ENCODE results near the gene C16orf95.
"Not testable (repeated sequence)": the region's sequence is repeated elsewhere in the genome, so short reads cannot be mapped to it uniquely, and the experiment has no call there.

Gene C16orf95

DNA sequence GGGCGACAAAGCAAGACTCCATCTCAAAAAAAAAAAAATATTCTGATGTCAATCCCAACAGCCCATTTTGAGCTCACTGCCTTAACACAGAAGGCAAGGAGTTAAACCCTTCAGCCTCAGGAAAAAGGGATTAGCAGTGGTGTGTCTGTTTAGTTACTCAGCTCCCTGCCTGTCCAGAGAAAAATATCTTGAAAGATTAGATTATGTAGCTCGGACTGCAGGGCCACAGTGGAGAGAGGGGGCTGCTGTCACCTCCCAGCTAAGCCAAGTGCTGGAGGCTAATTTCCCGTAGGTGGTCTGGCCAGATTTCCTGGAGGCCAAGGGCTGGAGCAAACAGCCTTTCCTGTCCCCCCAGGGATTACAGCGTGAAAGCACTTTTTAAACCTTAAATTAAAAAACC, 50.3 kb downstream of the C16orf95 start:
- TF ChIP-seq ZNF274 (IDR thresholded peaks at IDR 0.05; ENCODE audit: low read depth, low read length) (no peak), YY1 (IDR thresholded peaks at IDR 0.05; ENCODE audit: insufficient read depth, insufficient read length) (no peak), SUZ12 (IDR thresholded peaks at IDR 0.05; ENCODE audit: extremely low read depth, insufficient read depth, insufficient read length) (no peak)
- DNase-seq (ENCODE audit: low read depth, low spot score): no peak
- Histone ChIP-seq H3K36me3 (ENCODE audit: insufficient read depth, insufficient read length, low read length) (no peaks in the 10 kb centered on the region), H3K9ac (ENCODE audit: insufficient read length, low read depth) (no peak overlapping the region), H3K27me3 (ENCODE audit: insufficient read depth, insufficient read length) (no peaks in the 10 kb centered on the region), H3K9me3 (ENCODE audit: insufficient read depth, low read length) (no peaks in the 10 kb centered on the region), H3K4me1 (ENCODE audit: insufficient read depth, insufficient read length) (peaks cover 14% of the 10 kb centered on the region), H3K4me3 (ENCODE audit: insufficient read length, low read depth) (no peak overlapping the region)

GRCh38 chr16:87265261-87265660, 51.9 kb downstream of the C16orf95 start:
- no peak for DNase-seq (ENCODE audit: low read depth, low spot score)
- H3K9ac ChIP-seq (ENCODE audit: insufficient read length, low read depth): no peak overlapping the region
- H3K27me3 ChIP-seq (ENCODE audit: insufficient read depth, insufficient read length): peaks cover 4% of the 10 kb centered on the region
- H3K4me1 ChIP-seq (ENCODE audit: insufficient read depth, insufficient read length): peaks cover 19% of the 10 kb centered on the region
- no peaks in the 10 kb centered on the region for H3K36me3 ChIP-seq (ENCODE audit: insufficient read depth, insufficient read length, low read length)
- peaks cover 12% of the 10 kb centered on the region; the same call in 1 of the 2 replicates for H3K9me3 ChIP-seq (ENCODE audit: insufficient read depth, low read length)
- TF ChIP-seq YY1 (IDR thresholded peaks at IDR 0.05; ENCODE audit: insufficient read depth, insufficient read length): no peak
- TF ChIP-seq ZNF274 (IDR thresholded peaks at IDR 0.05; ENCODE audit: low read depth, low read length): no peak
- no peak for TF ChIP-seq SUZ12 (IDR thresholded peaks at IDR 0.05; ENCODE audit: extremely low read depth, insufficient read depth, insufficient read length)
- H3K4me3 ChIP-seq (ENCODE audit: insufficient read length, low read depth): no peak overlapping the region

DNA sequence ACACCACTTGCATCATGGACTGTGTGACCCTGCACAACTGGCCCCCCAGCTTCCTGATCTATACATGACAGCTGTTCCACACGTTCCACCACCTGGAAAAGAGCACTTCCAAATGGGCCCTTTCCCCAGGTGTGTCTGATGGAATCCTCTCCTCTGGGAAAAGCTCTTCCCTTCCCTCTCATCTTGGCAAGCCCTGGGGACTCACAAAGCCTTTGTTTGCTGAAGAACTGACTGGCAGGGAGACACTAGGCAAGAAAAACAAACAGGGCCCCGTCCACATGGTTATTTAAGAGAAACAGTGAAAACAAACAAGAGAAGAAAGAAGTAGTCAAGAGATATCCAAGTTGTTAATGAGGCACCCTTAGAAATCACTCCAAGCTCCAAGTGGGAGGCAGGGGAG, 52.6 kb downstream of the C16orf95 start:
- H3K9ac ChIP-seq (ENCODE audit: insufficient read length, low read depth): no peak overlapping the region

GRCh38 chr16:87263418-87264052, 53.7 kb downstream of the C16orf95 start:
- no peak for DNase-seq (ENCODE audit: low read depth, low spot score)

More for the DNA sequence above, 52.6 kb downstream of the C16orf95 start:
- Histone ChIP-seq H3K27me3 (ENCODE audit: insufficient read depth, insufficient read length) (peaks cover 4% of the 10 kb centered on the region), H3K4me1 (ENCODE audit: insufficient read depth, insufficient read length) (peaks cover 19% of the 10 kb centered on the region), H3K36me3 (ENCODE audit: insufficient read depth, insufficient read length, low read length) (no peaks in the 10 kb centered on the region), H3K4me3 (ENCODE audit: insufficient read length, low read depth) (no peak overlapping the region), H3K9me3 (ENCODE audit: insufficient read depth, low read length) (peaks cover 14% of the 10 kb centered on the region; the same call in 1 of the 2 replicates)
- TF ChIP-seq ZNF274 (IDR thresholded peaks at IDR 0.05; ENCODE audit: low read depth, low read length) (no peak), YY1 (IDR thresholded peaks at IDR 0.05; ENCODE audit: insufficient read depth, insufficient read length) (no peak), SUZ12 (IDR thresholded peaks at IDR 0.05; ENCODE audit: extremely low read depth, insufficient read depth, insufficient read length) (no peak)
- DNase-seq (ENCODE audit: low read depth, low spot score): no peak

DNA sequence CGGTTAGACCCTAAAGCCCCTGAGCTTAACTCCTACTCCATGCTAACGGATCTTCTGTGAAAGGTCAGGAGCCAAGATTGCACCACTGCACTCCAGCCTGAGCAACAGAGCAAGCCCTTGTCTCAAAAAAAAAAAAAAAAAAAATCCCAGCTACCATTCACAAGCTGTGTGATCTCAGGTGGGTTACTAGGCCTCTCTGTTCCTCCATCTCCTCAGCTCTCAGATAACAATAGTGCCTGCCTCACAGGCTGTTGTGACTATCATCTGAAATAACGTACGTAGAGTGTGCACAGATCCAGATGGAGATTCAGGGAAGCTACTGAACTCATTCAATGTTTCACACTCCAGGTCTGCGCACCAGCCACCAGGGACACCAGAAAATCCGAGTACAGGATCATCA, 57.8 kb downstream of the C16orf95 start:
- Histone ChIP-seq H3K9me3 (ENCODE audit: insufficient read depth, low read length) (peaks cover 14% of the 10 kb centered on the region; the same call in 1 of the 2 replicates), H3K4me3 (ENCODE audit: insufficient read length, low read depth) (no peak overlapping the region), H3K4me1 (ENCODE audit: insufficient read depth, insufficient read length) (peaks cover 11% of the 10 kb centered on the region), H3K36me3 (ENCODE audit: insufficient read depth, insufficient read length, low read length) (no peaks in the 10 kb centered on the region), H3K9ac (ENCODE audit: insufficient read length, low read depth) (no peak overlapping the region), H3K27me3 (ENCODE audit: insufficient read depth, insufficient read length) (peaks cover 4% of the 10 kb centered on the region)
- no peak for DNase-seq (ENCODE audit: low read depth, low spot score)
- TF ChIP-seq ZNF274 (IDR thresholded peaks at IDR 0.05; ENCODE audit: low read depth, low read length): no peak
- TF ChIP-seq YY1 (IDR thresholded peaks at IDR 0.05; ENCODE audit: insufficient read depth, insufficient read length): no peak
- TF ChIP-seq SUZ12 (IDR thresholded peaks at IDR 0.05; ENCODE audit: extremely low read depth, insufficient read depth, insufficient read length): no peak

More at GRCh38 chr16:87263418-87264052, 53.7 kb downstream of the C16orf95 start:
- Histone ChIP-seq H3K36me3 (ENCODE audit: insufficient read depth, insufficient read length, low read length) (no peaks in the 10 kb centered on the region), H3K4me3 (ENCODE audit: insufficient read length, low read depth) (no peak overlapping the region), H3K9me3 (ENCODE audit: insufficient read depth, low read length) (peaks cover 14% of the 10 kb centered on the region; the same call in 1 of the 2 replicates), H3K9ac (ENCODE audit: insufficient read length, low read depth) (no peak overlapping the region), H3K4me1 (ENCODE audit: insufficient read depth, insufficient read length) (peaks cover 19% of the 10 kb centered on the region), H3K27me3 (ENCODE audit: insufficient read depth, insufficient read length) (peaks cover 4% of the 10 kb centered on the region)
- TF ChIP-seq ZNF274 (IDR thresholded peaks at IDR 0.05; ENCODE audit: low read depth, low read length) (no peak), SUZ12 (IDR thresholded peaks at IDR 0.05; ENCODE audit: extremely low read depth, insufficient read depth, insufficient read length) (no peak), YY1 (IDR thresholded peaks at IDR 0.05; ENCODE audit: insufficient read depth, insufficient read length) (no peak)

DNA sequence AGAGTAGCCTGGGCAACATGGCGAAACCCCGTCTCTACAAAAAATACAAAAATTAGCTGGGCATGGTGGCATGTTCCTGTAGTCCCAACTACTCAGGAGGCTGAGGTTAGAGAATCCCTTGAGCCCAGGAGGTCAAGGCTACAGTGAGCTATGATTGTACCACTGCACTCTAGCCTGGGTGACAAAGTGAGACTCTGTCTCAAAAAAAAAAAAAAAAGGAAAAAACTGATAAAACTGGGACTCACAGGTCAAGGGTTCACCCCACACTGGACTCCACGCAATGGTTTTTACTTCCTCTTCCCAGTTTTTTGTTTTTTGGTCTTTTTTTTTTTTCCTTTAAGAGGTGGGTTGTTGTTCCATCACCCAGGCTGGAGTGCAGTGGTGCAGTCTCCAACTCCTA, 58.5 kb downstream of the C16orf95 start:
- not testable (repeated sequence) for H3K4me3 ChIP-seq (ENCODE audit: insufficient read length, low read depth)

GRCh38 chr16:87255866-87256265, 61.3 kb downstream of the C16orf95 start:
- TF ChIP-seq SUZ12 (IDR thresholded peaks at IDR 0.05; ENCODE audit: extremely low read depth, insufficient read depth, insufficient read length) (no peak), ZNF274 (IDR thresholded peaks at IDR 0.05; ENCODE audit: low read depth, low read length) (no peak), YY1 (IDR thresholded peaks at IDR 0.05; ENCODE audit: insufficient read depth, insufficient read length) (no peak)
- Histone ChIP-seq H3K27me3 (ENCODE audit: insufficient read depth, insufficient read length) (no peaks in the 10 kb centered on the region), H3K36me3 (ENCODE audit: insufficient read depth, insufficient read length, low read length) (no peaks in the 10 kb centered on the region), H3K9me3 (ENCODE audit: insufficient read depth, low read length) (peaks cover 8% of the 10 kb centered on the region; the same call in 1 of the 2 replicates), H3K4me3 (ENCODE audit: insufficient read length, low read depth) (no peak overlapping the region), H3K9ac (ENCODE audit: insufficient read length, low read depth) (no peak overlapping the region), H3K4me1 (ENCODE audit: insufficient read depth, insufficient read length) (no peaks in the 10 kb centered on the region)
- DNase-seq (ENCODE audit: low read depth, low spot score): no peak

More for the DNA sequence above, 58.5 kb downstream of the C16orf95 start:
- DNase-seq (ENCODE audit: low read depth, low spot score); H3K36me3 ChIP-seq (ENCODE audit: insufficient read depth, insufficient read length, low read length); H3K9ac ChIP-seq (ENCODE audit: insufficient read length, low read depth); H3K27me3 ChIP-seq (ENCODE audit: insufficient read depth, insufficient read length); H3K4me1 ChIP-seq (ENCODE audit: insufficient read depth, insufficient read length): not testable (repeated sequence)
- peaks cover 14% of the 10 kb centered on the region; the same call in 1 of the 2 replicates for H3K9me3 ChIP-seq (ENCODE audit: insufficient read depth, low read length)

All from NT2/D1 (cell line).